DMS 273 treated with DMSO at 0.1 percent for 48 hours (cell line): ENCODE data around the gene TOE1.
A peak's percentile ranks its signal among the peaks of the same experiment; 100 is the strongest.
"Not testable (repeated sequence)": the region's sequence is repeated elsewhere in the genome, so short reads cannot be mapped to it uniquely, and the experiment has no call there.

Experiments
- DNase-seq: peaks from one replicate; lab custom pipeline; 2025; lab: John Stamatoyannopoulos, UW

The TOE1 gene

DNA sequence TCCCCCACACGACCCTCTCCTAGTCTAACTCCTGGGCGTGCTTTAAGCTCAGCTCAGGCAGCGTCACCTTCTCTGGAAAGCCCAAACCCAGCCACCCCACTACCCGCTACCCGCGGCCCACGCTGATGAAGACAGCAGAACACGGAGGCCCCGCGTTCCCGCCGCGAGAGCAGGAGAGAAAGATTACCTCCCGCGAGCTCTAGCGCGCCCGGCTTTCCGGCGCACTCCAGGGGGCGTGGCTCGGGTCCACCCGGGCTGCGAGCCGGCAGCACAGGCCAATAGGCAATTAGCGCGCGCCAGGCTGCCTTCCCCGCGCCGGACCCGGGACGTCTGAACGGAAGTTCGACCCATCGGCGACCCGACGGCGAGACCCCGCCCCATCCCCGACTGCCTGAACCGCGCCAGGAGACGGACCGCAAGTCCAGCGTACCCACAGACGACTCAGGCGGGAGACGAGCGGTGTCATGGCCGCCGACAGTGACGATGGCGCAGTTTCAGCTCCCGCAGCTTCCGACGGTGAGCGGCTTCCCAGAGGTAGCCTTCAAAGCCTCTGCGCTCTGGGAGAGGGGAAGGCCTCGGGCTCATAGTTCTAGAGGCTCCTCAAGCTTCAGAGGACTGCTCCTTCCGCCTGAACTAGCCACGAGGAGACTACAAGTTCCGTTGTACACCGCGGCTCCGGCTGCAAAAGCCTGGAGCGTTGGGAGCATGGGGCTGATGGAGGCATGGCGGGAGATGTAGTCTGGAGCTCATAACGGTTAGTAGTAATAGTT lies at the start of gene TOE1, which contains the start of gene MUTYH:
Gene TOE1 (plus strand): TSS at position 382 of the 770 bp plus-strand sequence. CDS start 83 bp downstream, at position 465.
Gene MUTYH (minus strand): TSS at position 652 of the 770 bp plus-strand sequence. CDS start 5,935 bp downstream, outside the sequence.
- DNase-seq = peak; percentile 86

DNA sequence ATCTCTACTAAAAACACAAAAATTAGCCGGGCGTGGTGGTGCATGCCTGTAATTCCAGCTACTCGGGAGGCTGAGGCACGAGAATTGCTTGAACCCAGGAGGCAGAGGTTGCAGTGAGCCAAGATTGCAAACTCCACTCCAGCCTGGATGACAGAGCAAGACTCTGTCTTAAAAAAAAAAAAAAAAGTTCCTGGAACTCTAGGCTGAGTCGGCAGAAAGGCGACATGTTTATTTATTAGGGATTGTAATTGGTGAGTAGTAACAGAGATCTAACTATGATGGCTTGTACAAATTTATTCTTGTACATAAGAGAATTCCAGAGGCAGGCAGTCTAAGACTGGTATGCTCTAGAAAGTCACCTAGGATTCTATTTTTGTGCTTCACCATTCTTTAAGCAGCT lies 49.0 kb upstream of the TOE1 start:
- not testable (repeated sequence) for DNase-seq

DNA sequence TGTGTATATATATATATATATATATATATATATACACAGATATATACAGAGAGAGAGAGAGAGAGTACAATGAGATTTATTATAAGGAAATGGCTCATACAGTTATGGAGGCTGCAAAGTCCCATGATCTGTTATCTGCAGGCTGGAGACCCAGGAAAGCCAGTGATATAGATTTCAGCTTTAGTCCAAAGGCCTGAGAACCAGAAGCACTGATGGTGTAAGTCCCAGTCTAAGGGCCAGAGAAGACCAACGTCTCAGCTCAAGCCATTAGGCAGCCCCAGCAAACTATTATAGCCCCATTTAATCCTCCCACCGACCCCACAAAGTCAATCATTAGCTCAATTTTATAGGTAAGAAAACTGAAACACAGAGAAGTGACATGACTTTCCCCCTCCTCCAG lies 48.3 kb upstream of the TOE1 start:
- DNase-seq = no peak

DNA sequence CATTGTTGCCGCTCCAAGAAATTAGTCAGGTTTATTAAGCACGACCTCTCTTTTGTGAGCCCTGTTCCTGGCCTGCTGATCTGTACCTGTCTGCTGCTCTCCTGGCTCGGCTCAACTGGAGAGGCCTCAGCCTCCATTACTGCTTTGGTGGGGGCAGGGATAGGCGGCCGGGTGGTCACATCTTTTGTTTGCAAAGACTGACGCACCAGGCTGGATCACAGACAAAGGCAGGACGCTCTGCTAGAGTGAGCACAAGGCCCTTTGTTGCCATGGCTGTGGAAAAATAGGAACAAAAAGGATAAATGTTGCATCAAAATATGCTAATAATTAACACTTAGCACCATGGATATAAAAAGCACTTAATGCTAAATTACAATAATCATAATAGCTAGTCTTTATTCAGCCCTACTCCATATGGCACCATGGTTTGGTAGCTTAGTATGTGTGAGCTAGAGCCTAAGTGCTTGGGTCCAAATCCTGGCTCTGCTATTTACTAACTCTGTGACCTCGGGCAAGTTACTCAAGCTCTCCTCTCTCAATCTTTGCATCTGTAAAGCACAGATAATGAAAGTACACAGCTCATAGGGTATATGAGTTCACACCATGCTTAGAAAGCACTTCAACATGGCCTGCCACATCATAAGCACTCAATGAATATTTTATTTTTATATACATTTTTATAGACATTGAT lies 42.2 kb upstream of the TOE1 start:
- no peak for DNase-seq

DNA sequence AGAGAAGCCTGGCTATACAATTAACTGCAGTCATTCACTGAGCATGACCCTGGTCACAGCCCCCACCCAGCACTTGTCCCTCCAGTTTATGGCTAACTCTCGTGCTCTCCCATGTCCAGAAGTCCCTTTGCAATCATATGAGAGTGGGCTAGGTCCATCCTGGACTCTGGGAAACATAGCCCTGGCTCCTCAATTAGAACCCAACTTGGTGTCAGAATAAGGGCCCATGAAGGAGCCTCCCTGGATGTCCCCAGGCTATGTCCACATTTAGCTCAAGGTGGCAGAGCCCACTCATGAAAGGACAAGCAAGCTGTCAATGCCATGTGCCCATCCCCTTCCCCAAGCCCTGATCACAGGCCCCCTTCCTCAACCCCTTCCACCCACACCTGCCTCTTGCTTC lies 40.7 kb upstream of the TOE1 start:
- no peak for DNase-seq

DNA sequence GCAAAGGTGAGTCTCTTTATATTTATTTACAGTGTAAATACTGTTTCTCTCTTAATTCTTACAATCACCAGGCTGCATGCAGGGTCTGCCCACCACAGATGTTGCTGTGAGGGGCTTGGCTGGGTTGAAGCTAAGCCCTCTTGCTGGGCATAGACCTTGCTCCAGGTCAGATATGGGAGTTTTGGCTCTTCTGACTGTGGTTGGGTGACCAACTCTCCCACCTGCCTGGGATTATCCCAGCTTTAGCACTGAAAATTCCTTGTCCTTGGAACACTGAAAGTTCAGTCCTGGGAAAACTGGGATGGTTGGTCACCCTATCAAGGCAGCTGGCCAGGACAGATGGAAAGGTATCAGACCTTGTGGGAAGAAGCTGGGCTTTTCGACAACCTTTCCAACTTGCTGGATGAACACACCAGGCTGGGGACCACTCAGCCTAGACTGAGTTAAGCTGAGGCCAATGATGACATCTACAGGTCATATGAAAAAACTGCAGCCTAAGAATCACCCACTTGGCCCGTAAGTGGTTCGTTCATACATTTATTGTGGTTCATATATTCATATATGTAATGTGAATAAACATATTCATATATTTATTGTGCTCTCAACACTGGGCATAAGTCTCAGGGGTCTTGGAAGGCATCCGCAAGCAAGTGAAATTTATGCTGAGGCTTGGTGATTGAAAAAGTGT lies 39.8 kb upstream of the TOE1 start:
- peak; percentile 25 for DNase-seq

DNA sequence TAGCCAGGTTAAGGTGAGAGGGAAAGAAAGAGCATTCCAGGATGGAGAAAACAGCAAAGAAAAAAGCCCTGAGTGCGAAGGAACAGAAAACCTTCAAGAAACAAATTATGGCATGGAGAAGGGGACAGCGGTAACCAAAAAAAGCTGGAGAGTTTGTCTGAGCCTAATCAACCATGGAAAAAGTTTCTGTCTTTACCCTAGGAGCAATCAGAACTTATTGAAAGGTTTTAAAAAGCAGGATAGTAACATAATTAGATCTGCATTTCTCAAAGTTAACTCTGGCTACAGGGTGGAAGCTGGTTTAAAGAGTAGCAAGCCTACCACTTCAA lies 39.3 kb upstream of the TOE1 start:
- DNase-seq = no peak

DNA sequence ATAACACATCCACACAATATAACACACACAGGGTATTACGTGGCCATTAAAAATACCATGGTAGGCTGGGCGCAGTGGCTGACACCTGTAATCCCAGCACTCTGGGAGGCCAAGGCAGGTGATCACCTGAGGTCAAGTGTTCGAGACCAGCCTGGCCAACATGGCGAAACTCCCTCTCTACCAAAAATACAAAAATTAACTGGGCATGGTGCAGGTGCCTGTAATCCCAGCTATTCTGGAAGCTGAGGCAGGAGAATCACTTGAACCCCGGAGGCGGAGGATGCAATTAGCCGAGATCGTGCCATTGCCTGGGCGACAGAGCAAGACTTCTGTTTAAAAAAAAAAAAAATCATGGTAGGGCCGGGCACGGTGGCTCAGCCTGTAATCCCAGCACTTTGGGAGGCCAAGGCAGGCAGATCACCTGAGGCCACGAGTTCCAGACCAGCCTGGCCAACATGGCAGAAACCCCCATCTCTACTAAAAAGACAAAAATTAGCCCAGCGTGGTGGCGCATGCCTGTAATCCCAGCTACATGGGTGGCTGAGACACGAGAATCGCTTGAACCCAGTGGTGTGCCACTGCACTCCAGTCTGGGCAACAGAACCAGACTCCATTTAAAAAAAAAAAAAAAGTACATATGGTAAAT lies 37.3 kb upstream of the TOE1 start:
- no peak for DNase-seq

DNA sequence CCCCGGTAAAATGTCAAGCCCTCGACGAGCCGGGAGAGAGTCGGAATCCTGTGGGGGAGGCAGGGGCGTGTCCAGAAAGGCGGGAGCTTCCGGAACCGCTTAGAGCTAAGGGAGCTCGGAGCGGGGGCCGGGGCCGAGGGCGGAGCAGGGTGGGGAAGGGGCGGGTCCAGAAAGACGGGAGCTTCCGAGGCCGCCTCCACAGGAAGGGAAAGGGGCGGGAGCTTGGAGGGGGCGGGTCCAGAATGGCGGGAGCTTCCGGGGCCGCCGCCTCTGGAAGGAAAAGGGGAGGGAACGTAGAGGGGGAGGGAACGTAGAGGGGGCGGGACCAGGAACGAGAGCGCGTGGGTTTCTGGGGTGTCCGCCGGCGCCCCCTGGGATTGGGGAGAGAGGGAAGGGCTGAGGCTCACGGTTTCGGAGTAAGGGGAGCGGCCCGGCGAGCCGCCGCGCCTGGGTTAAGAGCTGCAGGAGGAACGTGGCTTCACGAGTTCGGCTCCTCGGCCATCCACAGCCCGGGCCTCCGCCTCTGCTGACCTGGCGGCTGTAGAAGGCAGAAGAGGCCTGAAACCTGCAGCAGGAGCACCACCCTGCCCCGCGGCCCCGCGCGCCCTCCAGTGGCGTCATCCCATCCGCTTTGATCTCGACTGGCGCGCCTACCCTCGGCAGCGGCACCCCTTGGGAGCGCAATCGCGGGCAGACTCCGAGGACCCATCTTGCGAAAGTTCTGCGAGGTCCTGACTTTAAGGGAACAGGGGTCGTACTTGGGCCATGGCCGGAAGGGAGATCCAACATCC lies 36.3 kb upstream of the TOE1 start:
- peak; percentile 89 for DNase-seq

DNA sequence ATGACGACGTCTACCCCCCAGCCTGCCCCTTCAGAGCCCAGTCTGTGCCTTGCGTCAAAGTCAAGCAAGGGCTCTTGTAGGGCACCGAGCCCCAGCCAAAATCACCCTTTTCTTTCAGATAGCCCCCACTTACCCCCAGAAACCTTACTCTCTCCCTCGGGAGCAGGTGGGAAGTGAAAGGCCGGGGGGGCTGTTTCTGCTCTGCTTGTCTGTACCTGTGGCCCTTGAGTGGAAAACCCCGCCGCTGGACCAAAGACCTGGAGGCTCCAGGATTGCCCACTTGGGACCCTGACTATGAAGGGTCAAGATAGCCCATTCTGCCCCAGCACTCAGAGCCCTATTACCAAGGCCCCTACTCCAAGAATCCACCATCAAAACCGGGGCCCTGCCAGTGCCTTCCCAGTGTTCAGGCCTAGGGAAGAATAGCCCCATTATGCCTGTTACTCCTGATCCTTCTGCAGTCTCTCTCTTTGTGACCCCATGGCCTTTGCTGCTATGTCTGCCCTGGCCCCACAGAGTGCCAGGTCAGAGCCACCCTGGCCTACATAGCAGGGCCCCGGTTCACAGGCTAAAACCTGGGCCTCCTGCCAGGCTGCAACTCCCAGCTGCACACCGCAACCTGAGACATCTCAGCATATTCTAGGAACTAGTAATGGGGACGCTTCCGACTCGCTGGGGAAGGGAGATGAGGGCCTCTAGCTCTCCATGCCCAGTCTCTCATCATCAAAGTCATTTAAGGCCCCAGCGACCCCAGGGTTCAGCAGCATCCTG lies 35.5 kb upstream of the TOE1 start:
- DNase-seq = peak; percentile 40

DNA sequence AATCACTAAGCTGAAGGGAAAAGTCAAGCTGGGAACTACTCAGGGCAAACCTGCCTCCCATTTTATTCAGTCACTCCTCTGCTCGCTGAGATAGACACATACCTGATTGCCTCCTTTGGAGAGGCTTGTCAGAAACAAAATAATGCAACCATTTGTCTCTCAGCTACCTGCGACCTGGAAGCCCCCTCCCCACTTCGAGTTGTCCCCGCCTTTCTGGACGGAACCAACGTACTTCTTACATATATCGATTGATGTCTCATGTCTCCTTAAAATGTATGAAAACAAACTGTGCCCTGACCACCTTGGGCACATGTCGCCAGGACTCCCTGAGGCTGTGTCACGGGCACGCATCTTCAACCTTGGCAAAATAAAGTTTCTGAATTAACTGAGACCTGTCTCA lies 34.7 kb upstream of the TOE1 start:
- DNase-seq = no peak

DNA sequence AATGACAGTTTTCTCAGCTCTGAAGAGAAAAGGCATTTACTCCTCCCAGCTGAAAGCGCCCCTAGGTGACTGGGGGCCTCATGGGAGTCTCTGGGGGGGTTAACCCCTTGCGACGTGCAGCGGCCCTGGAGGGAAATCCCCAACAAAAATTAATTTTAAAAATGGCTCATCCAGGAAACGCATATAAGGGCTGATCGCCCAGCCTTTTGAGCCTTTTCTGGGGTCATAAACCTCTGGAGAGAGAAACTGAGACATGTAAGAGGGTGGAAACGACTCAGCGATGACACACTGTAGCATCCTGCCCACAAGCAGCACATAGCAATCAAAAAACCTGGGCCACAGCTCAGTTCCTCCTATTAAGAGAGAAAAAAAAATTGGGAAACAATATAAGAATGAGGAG lies 33.7 kb upstream of the TOE1 start:
- no peak for DNase-seq

DNA sequence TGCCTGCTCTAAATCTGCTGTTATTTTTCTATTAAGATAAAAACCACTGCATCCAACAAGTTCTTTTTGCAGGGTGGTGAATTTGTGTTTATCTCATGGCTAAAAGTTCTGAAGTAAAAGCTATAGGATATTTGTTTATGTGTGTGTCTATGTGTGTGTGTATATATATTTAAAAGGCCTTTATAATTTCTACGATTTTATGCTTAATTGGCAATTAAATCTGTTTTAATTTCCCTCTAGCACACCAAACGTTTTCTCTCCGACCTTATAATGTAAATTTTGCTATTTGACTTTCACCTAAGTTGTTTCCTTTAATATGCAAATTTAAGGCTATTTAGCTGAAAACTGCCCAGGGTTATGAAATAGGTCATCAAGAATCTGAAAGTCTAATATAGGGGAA lies 33.1 kb upstream of the TOE1 start:
- DNase-seq = no peak

DNA sequence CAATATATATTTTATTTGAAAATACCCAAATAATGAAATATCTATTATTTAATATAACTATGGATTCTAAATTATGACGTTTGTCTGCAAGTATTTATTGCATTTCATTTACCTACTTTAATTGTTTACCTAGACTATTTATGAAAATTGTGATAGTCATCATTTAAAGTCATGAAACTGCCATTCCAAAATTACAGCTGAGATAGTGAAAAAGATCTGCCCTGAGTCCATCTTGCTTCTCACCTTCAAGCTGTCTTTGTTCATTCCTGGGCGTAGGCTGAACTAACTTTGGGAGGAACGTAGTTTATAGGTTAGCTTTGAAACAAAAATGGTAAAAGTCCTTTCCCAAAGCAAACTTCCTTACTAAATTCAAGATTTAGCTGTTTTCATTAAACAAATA lies 25.7 kb upstream of the TOE1 start:
- no peak for DNase-seq

DNA sequence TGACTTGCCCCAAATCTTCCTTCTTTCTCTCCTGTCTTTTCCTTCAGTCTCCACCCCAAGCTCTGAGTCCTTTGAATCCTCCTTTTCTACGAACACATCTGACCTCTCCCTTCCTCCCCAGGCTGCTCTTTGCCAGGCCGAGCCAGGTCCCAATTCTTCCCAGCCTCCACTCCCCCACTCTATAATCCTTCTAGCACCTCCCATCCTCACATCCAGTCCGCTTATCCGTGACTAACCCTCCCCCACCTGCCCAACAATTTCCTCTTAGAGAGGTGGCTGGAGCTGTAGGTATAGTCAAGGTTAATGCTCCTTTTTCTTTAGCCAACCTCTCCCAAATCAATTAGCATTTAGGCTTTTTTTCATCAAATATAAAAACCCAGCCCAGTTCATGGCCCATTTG lies 22.8 kb upstream of the TOE1 start:
- DNase-seq = no peak

DNA sequence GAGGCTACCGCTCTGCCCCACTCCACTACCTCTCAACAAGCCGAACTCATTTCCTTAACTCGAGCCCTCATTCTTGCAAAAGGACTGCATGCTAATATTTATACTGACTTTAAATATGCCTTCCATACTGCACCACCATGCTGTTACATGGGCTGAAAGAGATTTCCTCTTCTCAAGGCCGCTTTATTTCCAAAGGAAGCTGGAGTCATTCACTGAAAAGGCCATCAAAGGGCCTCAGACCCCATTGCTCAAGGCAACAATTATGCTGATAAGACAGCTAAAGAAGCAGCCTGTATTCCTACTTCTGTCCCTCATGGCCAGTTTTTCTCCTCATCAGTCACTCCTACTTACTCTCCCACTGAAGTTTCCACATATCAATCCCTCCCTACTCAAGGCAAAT lies 20.2 kb upstream of the TOE1 start:
- DNase-seq = no peak

DNA sequence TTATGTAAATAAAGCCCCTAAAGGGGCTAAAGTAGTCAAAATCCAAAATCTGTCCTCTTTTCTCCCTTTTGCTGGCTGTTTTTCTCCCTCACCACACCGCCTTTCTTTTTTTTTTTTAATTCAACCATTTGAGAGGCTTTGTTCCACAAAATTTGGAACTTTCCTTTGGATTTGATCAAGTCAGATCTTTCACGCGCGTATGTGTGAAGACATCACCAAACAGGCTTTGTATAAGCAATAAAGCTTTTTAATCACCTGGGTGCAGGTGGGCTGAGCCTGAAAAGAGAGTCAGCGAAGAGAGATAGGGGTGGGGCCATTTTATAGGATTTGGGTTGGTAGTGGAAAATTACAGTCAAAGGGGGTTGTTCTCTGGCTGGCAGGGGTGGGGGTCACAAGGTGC lies 18.5 kb upstream of the TOE1 start:
- no peak for DNase-seq

DNA sequence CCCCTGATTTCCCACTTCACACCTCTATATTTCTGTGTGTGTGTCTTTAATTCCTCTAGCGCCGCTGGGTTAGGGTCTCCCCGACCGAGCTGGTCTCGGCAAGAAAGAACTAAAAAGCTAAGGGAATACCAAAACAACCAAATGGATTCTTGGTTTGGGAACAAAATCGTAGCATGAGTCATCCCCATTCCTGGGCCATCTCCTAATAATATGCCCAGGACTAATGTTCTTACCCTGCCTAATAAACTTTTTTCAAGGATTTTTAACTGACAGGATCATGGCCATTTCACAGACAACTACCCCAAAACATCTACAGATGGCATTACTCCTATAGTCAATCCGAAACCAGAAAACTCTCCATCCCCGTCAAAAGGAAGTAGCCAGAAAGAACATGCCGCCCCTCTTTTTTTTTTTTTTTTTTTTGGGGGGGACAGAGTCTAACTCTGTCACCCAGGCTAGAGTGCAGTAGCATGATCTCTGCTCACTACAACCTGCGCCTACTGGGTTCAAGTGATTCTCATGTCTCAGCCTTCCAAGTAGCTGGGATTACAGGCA lies 17.4 kb upstream of the TOE1 start:
- no peak for DNase-seq

DNA sequence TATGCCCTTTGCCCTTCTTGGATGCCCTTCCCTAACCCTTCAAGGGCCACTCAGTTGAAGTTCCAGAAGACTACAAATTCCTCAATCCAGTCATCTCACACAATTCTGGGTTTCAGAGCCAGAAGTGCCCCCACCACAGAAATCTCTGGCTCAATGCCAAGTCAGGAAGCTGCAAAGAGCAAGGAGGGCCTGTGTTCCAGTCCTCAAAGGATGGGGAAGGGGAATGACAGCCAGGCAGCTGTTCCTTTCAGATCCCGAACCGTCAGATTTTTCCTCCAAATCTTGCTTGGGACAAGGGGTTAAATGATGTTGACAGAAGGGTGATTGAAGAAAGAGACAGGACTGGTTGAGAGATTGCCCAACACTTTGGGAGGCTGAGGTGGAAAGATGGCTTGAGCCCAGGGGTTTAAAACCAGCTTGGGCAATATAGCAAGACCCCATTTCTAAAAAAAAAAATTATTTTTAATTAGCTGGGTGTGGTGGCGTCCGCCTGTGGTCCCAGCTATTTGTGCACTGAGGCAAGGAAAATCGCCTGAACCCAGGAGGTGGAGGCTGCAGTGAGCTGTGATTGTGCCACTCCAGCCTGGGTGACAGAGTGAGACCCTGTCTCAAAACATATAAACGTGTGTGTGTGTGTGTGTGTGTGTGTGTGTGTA lies 14.0 kb upstream of the TOE1 start:
- no peak for DNase-seq
